K562 (cell line): ENCODE results near the gene DOCK7. TPM values are rescaled to one million over a fixed set of nuclear protein-coding genes. Genes with fewer than 3 reads are reported as not detected.

Experiments
- CLOCK ChIP-seq: fragments of 250-450 bp; sonication (Bioruptor Pico); IDR thresholded peaks from 2 replicates; pipeline ENCODE4 v1.4.0; 2020; ENCODE audit warnings: mild to moderate bottlenecking, moderate library complexity, borderline replicate concordance
- GATAD2B ChIP-seq: fragments of 450-650 bp; IDR thresholded peaks from 2 replicates; pipeline ENCODE4 v1.6.1; 2017; ENCODE audit warnings: mild to moderate bottlenecking, borderline replicate concordance
- HMGXB4 ChIP-seq: sonication (generic); formaldehyde crosslinking; IDR thresholded peaks from 2 replicates; pipeline ENCODE4 v1.8.1; 2023; ENCODE audit warnings: mild to moderate bottlenecking, missing genetic modification reagents
- MAFK ChIP-seq: IDR thresholded peaks from 2 replicates; pipeline ENCODE4 v1.6.1; 2011; ENCODE audit warnings: low read length, improper control_type of control experiment
- MXI1 ChIP-seq: IDR thresholded peaks from 2 replicates; pipeline ENCODE4 v1.6.1; 2011; ENCODE audit warnings: low read depth, mild to moderate bottlenecking, improper control_type of control experiment, low read length
- NFIX ChIP-seq: fragments of 250-450 bp; sonication (Bioruptor Pico); IDR thresholded peaks from 2 replicates; pipeline ENCODE4 v1.4.0; 2020; ENCODE audit warnings: low read depth, mild to moderate bottlenecking, moderate library complexity
- PHF8 ChIP-seq: fragments of 200-600 bp; sonication (generic); IDR thresholded peaks from 2 replicates; pipeline ENCODE4 v1.6.1; 2012; ENCODE audit warnings: mixed run types, mild to moderate bottlenecking, inconsistent platforms, low read length, moderate library complexity, borderline replicate concordance
- POLR3G ChIP-seq: IDR thresholded peaks from 2 replicates; pipeline ENCODE4 v1.6.1; 2011; ENCODE audit not compliant: insufficient read length, insufficient replicate concordance; ENCODE audit errors: extremely low read depth
- PRPF4 ChIP-seq: fragments of 200-400 bp; formaldehyde crosslinking; IDR thresholded peaks from one replicate; pipeline ENCODE4 v1.6.1; 2017; ENCODE audit warnings: low read length, low read depth, mild to moderate bottlenecking; ENCODE audit not compliant: insufficient read depth, poor library complexity, severe bottlenecking
- SRF ChIP-seq, 2 experiments: fragments of 250-450, 450-650 bp in 1 of 2; sonication (Bioruptor Pico) in 1 of 2; sonication (generic) in 1 of 2; formaldehyde crosslinking; IDR thresholded peaks; 2 replicates each; pipeline versions ENCODE4 v1.5.0 to v1.5.1; 2020 to 2022; ENCODE audit warnings: mild to moderate bottlenecking in 1 of 2, missing genetic modification reagents in 1 of 2
- TFAM ChIP-seq: fragments of 250-450 bp; sonication (Bioruptor Pico); conservative IDR thresholded peaks from 2 replicates; pipeline ENCODE4 v1.5.0; 2021; ENCODE audit warnings: mild to moderate bottlenecking, moderate library complexity
- XRCC3 ChIP-seq: fragments of 450-650 bp; IDR thresholded peaks from 2 replicates; pipeline ENCODE4 v1.6.1; 2017; ENCODE audit warnings: mild to moderate bottlenecking, moderate library complexity
- ZNF124 ChIP-seq: sonication (generic); formaldehyde crosslinking; IDR thresholded peaks from 2 replicates; pipeline ENCODE4 v1.8.1; 2022; ENCODE audit warnings: missing genetic modification reagents
- ZNF239 ChIP-seq: fragments of 250-450 bp; sonication (Bioruptor Pico); IDR thresholded peaks from 2 replicates; pipeline ENCODE4 v1.4.0; 2020; ENCODE audit warnings: mild to moderate bottlenecking
- ZNF263 ChIP-seq: sonication (generic); formaldehyde crosslinking; IDR thresholded peaks from 2 replicates; pipeline ENCODE4 v1.8.0; 2022; ENCODE audit warnings: mild to moderate bottlenecking, missing genetic modification reagents, borderline replicate concordance
- ZNF561 ChIP-seq: fragments of 450-650 bp; formaldehyde crosslinking; conservative IDR thresholded peaks from 2 replicates; pipeline ENCODE4 v1.4.0; 2020; ENCODE audit warnings: mild to moderate bottlenecking, moderate library complexity
- polyA plus RNA-seq, 8 experiments: library from polyadenylated mRNA; depleted of rRNA in 4 of 8; stranded (reverse) in 5 of 8; unstranded in 3 of 8; fragments of >200 nt; fragmentation: Nextera tagmentation in 2 of 8; fragmentation: Illumina TruSeq in 1 of 8; extraction: Ambion mirVana in 2 of 8; extraction: Trizol in 1 of 8; gene quantifications; 2 replicates each; pipeline versions ENCODE4 v1.2.1 to v1.2.3, GENCODE V29; 2011 to 2014; ENCODE audit warnings: inconsistent platforms in 1 of 8, missing spikeins in 1 of 8
- total RNA-seq, 7 experiments: library from RNA; depleted of rRNA in 6 of 7; stranded (reverse); fragments of >200 nt in 6 of 7; fragmentation: Illumina TruSeq in 2 of 7; extraction: Trizol in 2 of 7; gene quantifications; 2 replicates each; pipeline versions ENCODE4 v1.2.1 to v1.2.3, GENCODE V29; 2011 to 2021; ENCODE audit warnings: low replicate concordance in 1 of 7
- TF ChIP-seq, protein P1 (sequence below): fragments of 450-650 bp; conservative IDR thresholded peaks from 2 replicates; pipeline ENCODE4 v1.6.1; 2016; ENCODE audit warnings: missing genetic modification characterization, low read depth, mild to moderate bottlenecking, missing compliant biosample characterization, moderate library complexity
- TF ChIP-seq, protein P2 (sequence below), 2 experiments: fragments of 450-650 bp; conservative IDR thresholded peaks; 2 replicates each; pipeline ENCODE4 v1.6.1; 2017; ENCODE audit warnings: mild to moderate bottlenecking in 2 of 2, moderate library complexity in 2 of 2

The DOCK7 gene
- total and polyA plus RNA-seq, 9 of the 15 experiments (the other 6 are each of a cell fraction or from before 2014, with no cell fraction given), result 4.9 to 35.1 (median 12.6) TPM

- TF ChIP-seq CLOCK, result no peak
- TF ChIP-seq SRF (CRISPR knock-in tag; IDR thresholded peaks at IDR 0.05), result no peak
- TF ChIP-seq ZNF263 (CRISPR knock-in tag), result peak; percentile 80
- TF ChIP-seq, protein P1, sequence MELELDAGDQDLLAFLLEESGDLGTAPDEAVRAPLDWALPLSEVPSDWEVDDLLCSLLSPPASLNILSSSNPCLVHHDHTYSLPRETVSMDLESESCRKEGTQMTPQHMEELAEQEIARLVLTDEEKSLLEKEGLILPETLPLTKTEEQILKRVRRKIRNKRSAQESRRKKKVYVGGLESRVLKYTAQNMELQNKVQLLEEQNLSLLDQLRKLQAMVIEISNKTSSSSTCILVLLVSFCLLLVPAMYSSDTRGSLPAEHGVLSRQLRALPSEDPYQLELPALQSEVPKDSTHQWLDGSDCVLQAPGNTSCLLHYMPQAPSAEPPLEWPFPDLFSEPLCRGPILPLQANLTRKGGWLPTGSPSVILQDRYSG (tag), result no peak
- TF ChIP-seq GATAD2B, result peak; percentile 81; the same call in 1 of the 2 replicates
- TF ChIP-seq XRCC3, result no peak
- no peak for TF ChIP-seq ZNF239 (CRISPR knock-in tag)
- TF ChIP-seq MAFK, result peak; percentile 55; the same call in 1 of the 2 replicates
- no peak for TF ChIP-seq POLR3G
- TF ChIP-seq ZNF561 (CRISPR knock-in tag), result no peak
- no peak for TF ChIP-seq PRPF4
- TF ChIP-seq, protein P2, sequence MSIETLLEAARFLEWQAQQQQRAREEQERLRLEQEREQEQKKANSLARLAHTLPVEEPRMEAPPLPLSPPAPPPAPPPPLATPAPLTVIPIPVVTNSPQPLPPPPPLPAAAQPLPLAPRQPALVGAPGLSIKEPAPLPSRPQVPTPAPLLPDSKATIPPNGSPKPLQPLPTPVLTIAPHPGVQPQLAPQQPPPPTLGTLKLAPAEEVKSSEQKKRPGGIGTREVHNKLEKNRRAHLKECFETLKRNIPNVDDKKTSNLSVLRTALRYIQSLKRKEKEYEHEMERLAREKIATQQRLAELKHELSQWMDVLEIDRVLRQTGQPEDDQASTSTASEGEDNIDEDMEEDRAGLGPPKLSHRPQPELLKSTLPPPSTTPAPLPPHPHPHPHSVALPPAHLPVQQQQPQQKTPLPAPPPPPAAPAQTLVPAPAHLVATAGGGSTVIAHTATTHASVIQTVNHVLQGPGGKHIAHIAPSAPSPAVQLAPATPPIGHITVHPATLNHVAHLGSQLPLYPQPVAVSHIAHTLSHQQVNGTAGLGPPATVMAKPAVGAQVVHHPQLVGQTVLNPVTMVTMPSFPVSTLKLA (conservative IDR thresholded peaks at IDR 0.05), result no peak
- TF ChIP-seq ZNF124, result no peak
- no peak for TF ChIP-seq TFAM (CRISPR knock-in tag)
- TF ChIP-seq HMGXB4 (CRISPR knock-in tag), result 0 out of 2 replicates have a peak, but pooled peaks have one; percentile 81
- no peak for TF ChIP-seq MXI1
- no peak for TF ChIP-seq NFIX (CRISPR knock-in tag)
- peak; percentile 69; the same call in 1 of the 2 replicates for TF ChIP-seq PHF8
These were observed at the start of gene DOCK7 (continued) for GRCh38 chr1:62687903-62688686.
